Mesothelial cell of epicardium (in vitro differentiated cells): ENCODE measurements around the gene NSD2. TPM values are rescaled to one million over a fixed set of nuclear protein-coding genes. Genes with fewer than 3 reads are reported as not detected.
"Not testable (repeated sequence)": the region's sequence is repeated elsewhere in the genome, so short reads cannot be mapped to it uniquely, and the experiment has no call there.

Source experiments
- DNase-seq, 2 experiments: peaks; one replicate each; pipeline ENCODE4 v3.0.0; 2021; ENCODE audit warnings: low spot score in 2 of 2; ENCODE audit not compliant: unreplicated experiment in 2 of 2
- H3K27ac Mint-ChIP-seq: 2 replicates; pipeline ENCODE4 v1.8.0; 2021; ENCODE audit warnings: mixed read lengths
- H3K27me3 Mint-ChIP-seq: 2 replicates; pipeline ENCODE4 v1.8.0; 2021; ENCODE audit warnings: low read depth, mixed read lengths
- H3K36me3 Mint-ChIP-seq: 2 replicates; pipeline ENCODE4 v1.8.0; 2021; ENCODE audit warnings: mixed read lengths
- H3K4me1 Mint-ChIP-seq: 2 replicates; pipeline ENCODE4 v1.8.0; 2021; ENCODE audit warnings: mixed read lengths
- H3K4me3 Mint-ChIP-seq: 2 replicates; pipeline ENCODE4 v1.8.0; 2021; ENCODE audit warnings: mild to moderate bottlenecking, moderate library complexity, mixed read lengths
- H3K9me3 Mint-ChIP-seq: 2 replicates; pipeline ENCODE4 v1.8.0; 2021; ENCODE audit warnings: mixed read lengths
- CTCF ChIP-seq: fragments of 200-600 bp; sonication (generic); IDR thresholded peaks from one replicate; pipeline ENCODE4 v1.5.0; 2021; ENCODE audit warnings: antibody characterized with exemption; ENCODE audit not compliant: unreplicated experiment
- total RNA-seq: library from RNA; stranded (reverse); gene quantifications from 3 replicates; pipeline ENCODE4 v1.2.1, GENCODE V29; 2021

NSD2 gene
- total RNA-seq, 1 donor from 2014 or later = 119 TPM

GRCh38 chr4:1993169-1993516, 122.0 kb downstream of the NSD2 start:
- Mint-ChIP-seq H3K4me1 (no peaks in the 10 kb centered on the region), H3K27ac (no peak overlapping the region), H3K4me3 (no peak overlapping the region), H3K27me3 (no peaks in the 10 kb centered on the region), H3K36me3 (peaks cover 55% of the 10 kb centered on the region), H3K9me3 (peaks cover 24% of the 10 kb centered on the region)
- no peak for TF ChIP-seq CTCF
- no peak for DNase-seq

GRCh38 chr4:1993718-1994516, 122.7 kb downstream of the NSD2 start:
- H3K36me3 Mint-ChIP-seq = peaks cover 60% of the 10 kb centered on the region
- not testable (repeated sequence) for H3K27ac Mint-ChIP-seq, H3K27me3 Mint-ChIP-seq, H3K4me1 Mint-ChIP-seq, DNase-seq, H3K4me3 Mint-ChIP-seq
- H3K9me3 Mint-ChIP-seq = peaks cover 31% of the 10 kb centered on the region

GRCh38 chr4:1994938-1995337, 123.7 kb downstream of the NSD2 start:
- no peak for TF ChIP-seq CTCF
- H3K9me3 Mint-ChIP-seq = peaks cover 42% of the 10 kb centered on the region
- no peaks in the 10 kb centered on the region for H3K27me3 Mint-ChIP-seq
- H3K4me1 Mint-ChIP-seq = no peaks in the 10 kb centered on the region
- DNase-seq = no peak
- H3K4me3 Mint-ChIP-seq = no peak overlapping the region
- no peak overlapping the region for H3K27ac Mint-ChIP-seq
- peaks cover 67% of the 10 kb centered on the region for H3K36me3 Mint-ChIP-seq

DNA sequence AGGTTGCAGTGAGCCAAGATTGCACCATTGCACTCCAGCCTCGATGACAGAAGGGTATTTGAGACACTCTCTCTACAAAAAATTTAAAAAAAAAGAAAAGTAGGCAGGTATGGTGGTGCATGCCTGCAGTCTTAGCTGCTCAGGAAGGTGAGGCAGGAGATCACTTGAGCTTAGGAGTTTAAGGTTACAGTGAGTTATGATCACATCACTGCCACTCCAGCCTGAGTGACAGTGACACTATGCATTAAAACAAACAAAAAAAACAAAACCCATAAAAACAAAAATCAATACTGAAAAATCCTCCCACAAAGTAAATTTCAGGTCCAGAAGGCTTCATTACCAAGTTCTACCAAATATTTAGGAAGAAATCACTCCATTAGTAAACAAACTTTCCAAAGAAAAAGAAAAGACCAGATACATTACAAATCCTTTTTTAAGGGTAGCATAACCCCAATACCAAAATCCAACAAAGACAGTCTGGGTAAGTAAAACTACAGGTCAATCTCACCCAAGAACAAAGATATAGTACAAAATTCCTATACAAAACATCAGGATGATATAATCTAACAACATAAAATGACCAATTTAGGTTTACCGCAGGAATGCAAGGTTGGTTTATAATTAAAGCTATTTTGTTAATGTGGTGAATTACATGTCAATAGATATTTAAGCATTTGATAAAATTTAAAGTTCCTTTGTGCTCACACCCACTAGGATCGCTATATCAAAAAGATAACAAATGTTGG, 125.8 kb downstream of the NSD2 start:
- no peaks in the 10 kb centered on the region for H3K4me1 Mint-ChIP-seq
- DNase-seq = no peak
- H3K27me3 Mint-ChIP-seq = no peaks in the 10 kb centered on the region
- peaks cover 54% of the 10 kb centered on the region for H3K9me3 Mint-ChIP-seq
- peaks cover 68% of the 10 kb centered on the region for H3K36me3 Mint-ChIP-seq
- TF ChIP-seq CTCF = no peak
- H3K4me3 Mint-ChIP-seq = no peak overlapping the region
- H3K27ac Mint-ChIP-seq = no peak overlapping the region

DNA sequence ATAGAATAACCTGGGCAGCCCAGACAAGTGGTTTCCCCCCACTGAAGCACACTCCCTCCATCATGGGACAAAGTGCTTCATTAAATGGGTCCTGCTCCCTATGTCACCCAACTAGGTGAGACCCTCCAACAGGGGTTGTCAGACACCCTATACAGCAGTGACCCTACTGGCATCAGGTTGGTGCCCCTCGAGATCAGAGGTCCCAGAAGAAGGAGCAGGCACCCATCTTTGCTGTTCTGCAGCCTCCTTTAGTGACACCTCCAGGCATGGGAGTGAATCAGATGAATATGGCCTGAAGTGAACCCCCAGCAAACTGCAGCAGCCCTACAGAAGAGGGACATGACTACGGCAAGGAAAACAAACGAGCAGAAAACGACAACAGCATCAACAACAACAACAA, 126.5 kb downstream of the NSD2 start:
- H3K9me3 Mint-ChIP-seq = peaks cover 54% of the 10 kb centered on the region
- H3K36me3 Mint-ChIP-seq = peaks cover 75% of the 10 kb centered on the region
- no peaks in the 10 kb centered on the region for H3K27me3 Mint-ChIP-seq
- H3K4me3 Mint-ChIP-seq = no peak overlapping the region
- no peak overlapping the region for H3K27ac Mint-ChIP-seq
- TF ChIP-seq CTCF = no peak
- no peak for DNase-seq
- H3K4me1 Mint-ChIP-seq = no peaks in the 10 kb centered on the region

- Mint-ChIP-seq H3K4me3 (no peak overlapping the region), H3K9me3 (peaks cover 59% of the 10 kb centered on the region), H3K27me3 (no peaks in the 10 kb centered on the region), H3K4me1 (no peaks in the 10 kb centered on the region), H3K36me3 (peaks cover 80% of the 10 kb centered on the region), H3K27ac (no peak overlapping the region)
- TF ChIP-seq CTCF = no peak
- DNase-seq = no peak
Observed at GRCh38 chr4:1998296-1998695, 127.1 kb downstream of the NSD2 start.

DNA sequence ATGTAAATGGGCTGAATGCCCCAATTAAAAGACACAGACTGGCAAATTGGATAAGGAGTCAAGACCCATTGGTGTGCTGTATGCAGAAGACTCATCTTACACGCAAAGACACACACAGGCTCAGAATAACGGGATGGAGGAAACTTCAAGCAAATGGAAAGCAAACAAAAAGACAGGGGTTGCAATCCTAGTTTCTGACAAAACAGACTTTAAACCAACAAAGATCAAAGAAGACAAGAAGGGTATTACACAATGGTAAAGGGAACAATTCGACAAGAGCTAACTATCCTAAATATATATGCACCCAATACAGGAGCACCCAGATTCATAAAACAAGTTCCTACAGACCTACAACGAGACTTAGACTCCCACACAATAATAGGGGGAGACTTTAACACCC, 128.1 kb downstream of the NSD2 start:
- Mint-ChIP-seq H3K36me3 (peaks cover 79% of the 10 kb centered on the region), H3K9me3 (peaks cover 59% of the 10 kb centered on the region)
- not testable (repeated sequence) for H3K27me3 Mint-ChIP-seq, H3K4me3 Mint-ChIP-seq, H3K27ac Mint-ChIP-seq, H3K4me1 Mint-ChIP-seq, DNase-seq

DNA sequence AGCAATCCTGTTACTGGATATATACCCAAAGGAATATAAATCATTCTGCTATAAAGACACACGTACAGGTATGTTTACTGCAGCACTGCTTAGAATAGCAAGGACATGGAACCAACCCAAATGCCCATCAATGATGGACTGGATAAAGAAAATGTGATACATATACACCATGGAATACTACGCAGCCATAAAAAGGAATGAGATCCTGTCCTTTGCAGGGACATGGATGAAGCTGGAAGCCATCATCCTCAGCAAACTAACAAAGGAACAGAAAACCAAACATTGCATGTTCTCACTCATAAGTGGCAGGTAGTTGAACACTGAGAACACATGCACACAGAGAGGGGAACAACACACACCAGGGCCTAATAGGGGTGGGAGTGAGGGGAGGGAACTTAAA, 132.2 kb downstream of the NSD2 start:
- Mint-ChIP-seq H3K36me3 (peaks cover 54% of the 10 kb centered on the region), H3K9me3 (peaks cover 33% of the 10 kb centered on the region)
- H3K27ac Mint-ChIP-seq = not testable (repeated sequence)

More for the DNA sequence above, 132.2 kb downstream of the NSD2 start:
- DNase-seq, H3K27me3 Mint-ChIP-seq, H3K4me3 Mint-ChIP-seq: not testable (repeated sequence)
- peaks cover 13% of the 10 kb centered on the region for H3K4me1 Mint-ChIP-seq
